HL-60/S4 (cell line): ENCODE data around the gene DOCK10.
"Not testable (repeated sequence)": the region's sequence is repeated elsewhere in the genome, so short reads cannot be mapped to it uniquely, and the experiment has no call there.

ENCODE experiments used
- in situ Hi-C: fragments of 300-500 bp; cut with MboI; formaldehyde crosslinking; loops from 2 replicates; pipeline ENCODE4 v1.14.3; 2022; ENCODE audit warnings: low sequenced_read_pairs

Gene DOCK10

GRCh38 chr2:225041851-225042799 lies at the start of gene DOCK10:
TSS of gene DOCK10 (minus strand) at chr2:225042468. CDS start at chr2:225042374, 94 bp downstream.
- in situ Hi-C loops, result no loop called here

GRCh38 chr2:225091336-225091735 lies 49.1 kb upstream of the DOCK10 start:
- in situ Hi-C loops, result no loop called here

GRCh38 chr2:225090746-225091145 lies 48.5 kb upstream of the DOCK10 start:
- in situ Hi-C loops, result no loop called here

GRCh38 chr2:225086915-225087314 lies 44.6 kb upstream of the DOCK10 start:
- in situ Hi-C loops, result no loop called here

GRCh38 chr2:225086439-225086838 lies 44.2 kb upstream of the DOCK10 start:
- in situ Hi-C loops, result no loop called here

- in situ Hi-C loops, result no loop called here
Measured at GRCh38 chr2:225083276-225083675, 41.0 kb upstream of the DOCK10 start.

- in situ Hi-C loops, result no loop called here
Measured at GRCh38 chr2:225076125-225076524, 33.9 kb upstream of the DOCK10 start.

- in situ Hi-C loops, result no loop called here
Measured at GRCh38 chr2:225074919-225075681, 32.8 kb upstream of the DOCK10 start.

- in situ Hi-C loops, result no loop called here
Measured at GRCh38 chr2:225074366-225074765, 32.1 kb upstream of the DOCK10 start.

- in situ Hi-C loops, result no loop called here
Measured at GRCh38 chr2:225073198-225073597, 30.9 kb upstream of the DOCK10 start.

GRCh38 chr2:225072444-225072843 lies 30.2 kb upstream of the DOCK10 start:
- in situ Hi-C loops, result no loop called here

GRCh38 chr2:225070811-225071210 lies 28.5 kb upstream of the DOCK10 start:
- in situ Hi-C loops, result no loop called here

- in situ Hi-C loops, result no loop called here
Measured at GRCh38 chr2:225069966-225070365, 27.7 kb upstream of the DOCK10 start.

- in situ Hi-C loops, result no loop called here
Measured at GRCh38 chr2:225069477-225069876, 27.2 kb upstream of the DOCK10 start.

GRCh38 chr2:225065882-225066281 lies 23.6 kb upstream of the DOCK10 start:
- in situ Hi-C loops, result no loop called here

GRCh38 chr2:225064928-225065327 lies 22.7 kb upstream of the DOCK10 start:
- in situ Hi-C loops, result no loop called here

GRCh38 chr2:225064362-225064761 lies 22.1 kb upstream of the DOCK10 start:
- in situ Hi-C loops, result no loop called here

GRCh38 chr2:225056330-225057073 lies 14.2 kb upstream of the DOCK10 start:
- in situ Hi-C loops, result no loop called here

GRCh38 chr2:225055714-225056113 lies 13.4 kb upstream of the DOCK10 start:
- in situ Hi-C loops, result no loop called here

GRCh38 chr2:225052703-225053102 lies 10.4 kb upstream of the DOCK10 start:
- in situ Hi-C loops, result no loop called here

- in situ Hi-C loops, result not testable (repeated sequence)
Measured at GRCh38 chr2:225047502-225047901, 5.2 kb upstream of the DOCK10 start.
